Measurements from ENCODE around the gene PCDH12.

DNA sequence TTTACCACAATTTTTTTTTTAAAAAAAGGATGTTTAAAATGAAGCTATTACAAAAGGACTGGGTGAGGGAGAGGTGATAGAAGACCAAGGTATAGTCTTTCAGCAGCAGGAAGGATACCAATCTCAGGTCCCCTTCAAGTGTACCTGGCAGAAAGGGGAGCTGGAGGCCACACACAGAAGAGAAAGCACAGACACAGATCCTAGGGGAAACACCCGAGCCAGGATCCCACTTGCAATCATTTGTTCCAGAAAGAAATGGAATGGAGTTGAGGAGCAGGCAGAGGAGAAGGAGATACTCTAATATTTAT lies 49.2 kb upstream of the PCDH12 start:
- TF ChIP-seq POLR2A (IDR thresholded peaks at IDR 0.05) = no peak
- TF ChIP-seq, protein P1, sequence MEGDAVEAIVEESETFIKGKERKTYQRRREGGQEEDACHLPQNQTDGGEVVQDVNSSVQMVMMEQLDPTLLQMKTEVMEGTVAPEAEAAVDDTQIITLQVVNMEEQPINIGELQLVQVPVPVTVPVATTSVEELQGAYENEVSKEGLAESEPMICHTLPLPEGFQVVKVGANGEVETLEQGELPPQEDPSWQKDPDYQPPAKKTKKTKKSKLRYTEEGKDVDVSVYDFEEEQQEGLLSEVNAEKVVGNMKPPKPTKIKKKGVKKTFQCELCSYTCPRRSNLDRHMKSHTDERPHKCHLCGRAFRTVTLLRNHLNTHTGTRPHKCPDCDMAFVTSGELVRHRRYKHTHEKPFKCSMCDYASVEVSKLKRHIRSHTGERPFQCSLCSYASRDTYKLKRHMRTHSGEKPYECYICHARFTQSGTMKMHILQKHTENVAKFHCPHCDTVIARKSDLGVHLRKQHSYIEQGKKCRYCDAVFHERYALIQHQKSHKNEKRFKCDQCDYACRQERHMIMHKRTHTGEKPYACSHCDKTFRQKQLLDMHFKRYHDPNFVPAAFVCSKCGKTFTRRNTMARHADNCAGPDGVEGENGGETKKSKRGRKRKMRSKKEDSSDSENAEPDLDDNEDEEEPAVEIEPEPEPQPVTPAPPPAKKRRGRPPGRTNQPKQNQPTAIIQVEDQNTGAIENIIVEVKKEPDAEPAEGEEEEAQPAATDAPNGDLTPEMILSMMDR (IDR thresholded peaks at IDR 0.05) = no peak

Data from body of pancreas (tissue), 4 donors.